IMR-90 (cell line): ENCODE results near the gene PSMD2.

ENCODE experiments used
- POLR2A ChIP-seq: IDR thresholded peaks from 2 replicates; pipeline ENCODE4 v1.6.1; 2012; ENCODE audit warnings: mild to moderate bottlenecking, low read depth, low read length
- RCOR1 ChIP-seq: IDR thresholded peaks from 2 replicates; pipeline ENCODE4 v1.6.1; 2012; ENCODE audit warnings: mild to moderate bottlenecking, low read length, improper control_type of control experiment; ENCODE audit not compliant: insufficient replicate concordance

GRCh38 chr3:184262764-184263179 is 36.3 kb upstream of the PSMD2 start:
- TF ChIP-seq POLR2A (no peak), RCOR1 (no peak)
